ENCODE data around the gene ATF6. TPM values are rescaled to one million over a fixed set of nuclear protein-coding genes. Genes with fewer than 3 reads are reported as not detected.

The ATF6 gene
- total and polyA plus RNA-seq, 2 donors (not counting 1 experiment from before 2014, with no cell fraction given), result 5.7 to 26.6 TPM

DNA sequence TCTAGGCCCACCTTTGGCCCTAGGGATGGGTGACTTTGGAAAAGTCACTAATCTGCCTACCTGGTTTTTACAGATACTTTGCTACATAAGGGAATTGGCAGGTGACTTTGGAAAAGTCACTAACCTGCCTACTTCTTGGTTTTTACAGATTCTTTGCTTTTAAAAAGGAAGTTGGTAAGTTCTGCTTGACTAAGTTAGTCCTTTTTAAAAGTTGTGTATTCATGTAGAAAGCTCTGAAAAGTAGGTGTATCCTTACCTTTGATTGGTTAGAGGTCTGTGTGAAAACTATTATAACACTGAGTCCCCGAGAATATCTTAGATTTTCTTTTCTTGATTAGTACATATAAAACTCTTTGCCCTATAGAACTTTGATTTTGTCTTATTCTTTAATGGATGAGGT lies 12.4 kb downstream of the ATF6 start:
- Histone ChIP-seq H3K27ac (ENCODE audit: low read length in 2 of 2) (peak overlapping the region in 1 of 2 donors; percentile 53), H2AFZ (ENCODE audit: insufficient read depth, low read depth, low read length, poor library complexity, severe bottlenecking) (no peak overlapping the region), H3K4me2 (replicated peaks; ENCODE audit: low read depth, low read length, poor library complexity, severe bottlenecking) (peak overlapping the region; percentile 49), H3K9me3 (ENCODE audit: control extremely low read depth in 1 of 3, control insufficient read depth in 2 of 3, insufficient read depth in 1 of 3, low read length in 2 of 3) (no peaks in the 10 kb centered on the region), H3K4me3 (ENCODE audit: control extremely low read depth in 1 of 5, extremely low read depth in 1 of 5, insufficient read depth in 1 of 5, low read depth in 2 of 5, low read length in 4 of 5) (no peak overlapping the region), H3K36me3 (replicated peaks in 1 of 2; ENCODE audit: control extremely low read depth in 1 of 2, control insufficient read depth in 1 of 2, extremely low read depth in 1 of 2, insufficient read depth in 2 of 2, low read length in 1 of 2) (peaks cover 4 to 32% of the 10 kb centered on the region in 2 experiments), H4K20me1 (ENCODE audit: control insufficient read depth, insufficient read depth, low read length, poor library complexity, severe bottlenecking) (peaks cover 5% of the 10 kb centered on the region), H3K79me2 (ENCODE audit: control insufficient read depth, insufficient read depth, low read length) (peaks cover 59% of the 10 kb centered on the region), H3K4me1 (ENCODE audit: control insufficient read depth in 2 of 2, insufficient read depth in 2 of 2, low read length in 2 of 2) (peaks cover 34 to 36% of the 10 kb centered on the region in 2 donors), H3K27me3 (replicated peaks in 1 of 4; ENCODE audit: control extremely low read depth in 1 of 4, control insufficient read depth in 3 of 4, insufficient read depth in 4 of 4, low read length in 3 of 4) (no peaks in the 10 kb centered on the region), H3K9ac (ENCODE audit: low read length) (no peak overlapping the region)
- TF ChIP-seq, protein P1, sequence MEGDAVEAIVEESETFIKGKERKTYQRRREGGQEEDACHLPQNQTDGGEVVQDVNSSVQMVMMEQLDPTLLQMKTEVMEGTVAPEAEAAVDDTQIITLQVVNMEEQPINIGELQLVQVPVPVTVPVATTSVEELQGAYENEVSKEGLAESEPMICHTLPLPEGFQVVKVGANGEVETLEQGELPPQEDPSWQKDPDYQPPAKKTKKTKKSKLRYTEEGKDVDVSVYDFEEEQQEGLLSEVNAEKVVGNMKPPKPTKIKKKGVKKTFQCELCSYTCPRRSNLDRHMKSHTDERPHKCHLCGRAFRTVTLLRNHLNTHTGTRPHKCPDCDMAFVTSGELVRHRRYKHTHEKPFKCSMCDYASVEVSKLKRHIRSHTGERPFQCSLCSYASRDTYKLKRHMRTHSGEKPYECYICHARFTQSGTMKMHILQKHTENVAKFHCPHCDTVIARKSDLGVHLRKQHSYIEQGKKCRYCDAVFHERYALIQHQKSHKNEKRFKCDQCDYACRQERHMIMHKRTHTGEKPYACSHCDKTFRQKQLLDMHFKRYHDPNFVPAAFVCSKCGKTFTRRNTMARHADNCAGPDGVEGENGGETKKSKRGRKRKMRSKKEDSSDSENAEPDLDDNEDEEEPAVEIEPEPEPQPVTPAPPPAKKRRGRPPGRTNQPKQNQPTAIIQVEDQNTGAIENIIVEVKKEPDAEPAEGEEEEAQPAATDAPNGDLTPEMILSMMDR (IDR thresholded peaks at IDR 0.05), result no peak
- TF ChIP-seq EZH2 (IDR thresholded peaks at IDR 0.05; ENCODE audit: borderline replicate concordance, insufficient read depth, low read depth, low read length, poor library complexity, severe bottlenecking), result no peak
- Mint-ChIP-seq H3K27me3 (no peaks in the 10 kb centered on the region), H3K27ac (peak overlapping the region; percentile 64), H3K4me3 (peak overlapping the region; percentile 5), H3K4me1 (peaks cover 4% of the 10 kb centered on the region), H3K9me3 (ENCODE audit: insufficient read depth) (no peaks in the 10 kb centered on the region)
- no CpG with 5 or more reads among the region's 1 CpG for WGBS (ENCODE audit: insufficient coverage)
- ChIA-PET CTCF (interaction anchor here (0.8 kb wide), 1 partner anchor 14 kb away, joined by 3 read pairs; no protein-coding TSS in a partner anchor), POLR2A (interaction anchor here (0.5 kb wide), 1 partner anchor 377 kb away, joined by 6 read pairs; no protein-coding TSS in a partner anchor)
- intact Hi-C loops (cut with micrococcal nuclease), result no loop called here
- ATAC-seq (ENCODE audit: low read depth) (peak; percentile 39), DNase-seq (peak; percentile 42)

DNA sequence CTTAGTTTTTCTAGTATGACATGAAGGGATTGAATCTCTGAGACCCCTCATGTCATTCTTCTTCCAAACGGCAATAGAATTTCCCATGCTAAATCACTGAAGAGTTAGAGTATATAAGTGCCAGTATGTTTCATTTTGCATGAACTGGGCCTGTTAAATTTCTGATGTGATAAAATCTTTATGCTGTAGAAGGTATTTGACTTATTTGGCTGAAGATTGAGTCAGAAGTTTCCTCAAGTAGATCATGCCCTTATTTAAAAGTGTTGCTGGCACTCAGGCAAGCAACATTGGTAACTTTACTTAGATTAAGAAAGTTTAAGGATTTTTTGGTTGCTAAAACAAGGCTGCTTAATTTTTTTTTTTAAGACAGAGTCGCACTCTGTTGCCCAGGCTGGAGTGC lies 13.3 kb downstream of the ATF6 start:
- no peaks in the 10 kb centered on the region for H3K27me3 Mint-ChIP-seq
- intact Hi-C loops (cut with micrococcal nuclease), result no loop called here
- Histone ChIP-seq H3K27ac (ENCODE audit: low read length in 2 of 2) (peak overlapping the region in 1 of 2 donors; percentile 53), H3K4me2 (replicated peaks; ENCODE audit: low read depth, low read length, poor library complexity, severe bottlenecking) (no peak overlapping the region), H4K20me1 (ENCODE audit: control insufficient read depth, insufficient read depth, low read length, poor library complexity, severe bottlenecking) (no peaks in the 10 kb centered on the region), H3K4me1 (ENCODE audit: control insufficient read depth in 2 of 2, insufficient read depth in 2 of 2, low read length in 2 of 2) (peaks cover 34 to 36% of the 10 kb centered on the region in 2 donors), H3K9me3 (ENCODE audit: control extremely low read depth in 1 of 3, control insufficient read depth in 2 of 3, insufficient read depth in 1 of 3, low read length in 2 of 3) (no peaks in the 10 kb centered on the region), H3K4me3 (ENCODE audit: control extremely low read depth in 1 of 5, extremely low read depth in 1 of 5, insufficient read depth in 1 of 5, low read depth in 2 of 5, low read length in 4 of 5) (no peak overlapping the region), H3K27me3 (replicated peaks in 1 of 4; ENCODE audit: control extremely low read depth in 1 of 4, control insufficient read depth in 3 of 4, insufficient read depth in 4 of 4, low read length in 3 of 4) (no peaks in the 10 kb centered on the region), H3K79me2 (ENCODE audit: control insufficient read depth, insufficient read depth, low read length) (peaks cover 51% of the 10 kb centered on the region), H2AFZ (ENCODE audit: insufficient read depth, low read depth, low read length, poor library complexity, severe bottlenecking) (no peak overlapping the region), H3K9ac (ENCODE audit: low read length) (no peak overlapping the region), H3K36me3 (replicated peaks in 1 of 2; ENCODE audit: control extremely low read depth in 1 of 2, control insufficient read depth in 1 of 2, extremely low read depth in 1 of 2, insufficient read depth in 2 of 2, low read length in 1 of 2) (peaks cover 12 to 39% of the 10 kb centered on the region in 2 experiments)
- no peak overlapping the region for H3K4me3 Mint-ChIP-seq
- POLR2A ChIA-PET, result no interaction called here
- H3K4me1 Mint-ChIP-seq, result no peaks in the 10 kb centered on the region
- DNase-seq (no peak), ATAC-seq (ENCODE audit: low read depth) (no peak)
- peak overlapping the region; percentile 15 for H3K27ac Mint-ChIP-seq
- H3K9me3 Mint-ChIP-seq (ENCODE audit: insufficient read depth), result no peaks in the 10 kb centered on the region
- no CpG with 5 or more reads among the region's 2 CpGs for WGBS (ENCODE audit: insufficient coverage)
- no peak for TF ChIP-seq EZH2 (IDR thresholded peaks at IDR 0.05; ENCODE audit: borderline replicate concordance, insufficient read depth, low read depth, low read length, poor library complexity, severe bottlenecking)
- TF ChIP-seq, protein P1 (IDR thresholded peaks at IDR 0.05), result no peak
- CTCF ChIA-PET, result no interaction called here
